HEK293 (cell line): ENCODE results near the gene PBLD.

Source experiments
- CTCF ChIA-PET: fragments of 350-600 bp; formaldehyde crosslinking; extraction: SDS; loops from one replicate; lab custom pipeline; 2021; ENCODE audit warnings: antibody characterized with exemption; lab: Yijun Ruan, JAX
- POLR2A ChIA-PET: fragments of 300-600 bp; formaldehyde crosslinking; extraction: SDS; loops from one replicate; lab custom pipeline; 2020; ENCODE audit warnings: antibody characterized with exemption, inconsistent platforms; lab: Yijun Ruan, JAX
- H3K27ac ChIP-seq: fragments of 200-500 bp; sonication (Bioruptor generic); 2 replicates; pipeline ENCODE4 v1.5.1; 2014; ENCODE audit warnings: low read depth, low read length, control low read depth, inconsistent platforms; ENCODE audit errors: extremely low read depth
- H3K36me3 ChIP-seq, 2 experiments: fragments of 200-500 bp in 1 of 2; sonication (Bioruptor generic) in 1 of 2; 1 replicate in 1 of 2; 2 replicates in 1 of 2; pipeline ENCODE4 v1.5.1; 2014 to 2017; ENCODE audit warnings: inconsistent platforms in 2 of 2, low read length in 2 of 2; ENCODE audit not compliant: control insufficient read depth in 2 of 2, insufficient read depth in 1 of 2
- H3K4me1 ChIP-seq: fragments of 200-500 bp; sonication (Bioruptor generic); 2 replicates; pipeline ENCODE4 v1.5.1; 2014; ENCODE audit warnings: mild to moderate bottlenecking, low read length, inconsistent platforms; ENCODE audit not compliant: control insufficient read depth, insufficient read depth
- H3K4me3 ChIP-seq: 2 replicates; pipeline ENCODE4 v1.5.1; 2011; ENCODE audit warnings: low read depth, mild to moderate bottlenecking, control low read depth, low read length, moderate library complexity
- H3K9me3 ChIP-seq: fragments of 200-500 bp; sonication (Bioruptor generic); 2 replicates; pipeline ENCODE4 v1.5.1; 2014; ENCODE audit warnings: low read depth, low read length, inconsistent platforms; ENCODE audit not compliant: control insufficient read depth, insufficient read depth
- BCL11B ChIP-seq: fragments of 450-650 bp; formaldehyde crosslinking; IDR thresholded peaks from 2 replicates; pipeline ENCODE4 v1.5.1; 2016; ENCODE audit warnings: low read depth, missing biosample characterization, missing genetic modification characterization
- GLIS1 ChIP-seq: fragments of 450-650 bp; formaldehyde crosslinking; IDR thresholded peaks from 2 replicates; pipeline ENCODE4 v1.5.1; 2016; ENCODE audit warnings: missing biosample characterization, missing genetic modification characterization
- HOXC10 ChIP-seq: sonication (generic); formaldehyde crosslinking; IDR thresholded peaks from 2 replicates; pipeline ENCODE4 v1.8.1; 2023; ENCODE audit warnings: mild to moderate bottlenecking, missing genetic modification reagents
- IKZF3 ChIP-seq: fragments of 450-650 bp; IDR thresholded peaks from 2 replicates; pipeline ENCODE4 v1.5.0; 2018; ENCODE audit warnings: missing biosample characterization, mild to moderate bottlenecking, missing genetic modification characterization, moderate library complexity
- KLF8 ChIP-seq: fragments of 450-650 bp; formaldehyde crosslinking; IDR thresholded peaks from 2 replicates; pipeline ENCODE4 v1.5.1; 2016; ENCODE audit warnings: missing biosample characterization, missing genetic modification characterization
- ZFP41 ChIP-seq: fragments of 450-650 bp; formaldehyde crosslinking; IDR thresholded peaks from 2 replicates; pipeline ENCODE4 v1.5.1; 2016; ENCODE audit warnings: missing biosample characterization, missing genetic modification characterization, borderline replicate concordance
- ZNF138 ChIP-seq: fragments of 450-650 bp; formaldehyde crosslinking; IDR thresholded peaks from 2 replicates; pipeline ENCODE4 v1.5.1; 2016; ENCODE audit warnings: missing biosample characterization, missing genetic modification characterization, borderline replicate concordance
- ZNF157 ChIP-seq: fragments of 450-650 bp; formaldehyde crosslinking; IDR thresholded peaks from 2 replicates; pipeline ENCODE4 v1.5.1; 2016; ENCODE audit warnings: missing biosample characterization, missing genetic modification characterization
- ZNF169 ChIP-seq: fragments of 450-650 bp; formaldehyde crosslinking; IDR thresholded peaks from 2 replicates; pipeline ENCODE4 v1.5.1; 2016; ENCODE audit warnings: missing biosample characterization, missing genetic modification characterization
- ZNF175 ChIP-seq: fragments of 450-650 bp; formaldehyde crosslinking; IDR thresholded peaks from 2 replicates; pipeline ENCODE4 v1.5.1; 2016; ENCODE audit warnings: missing biosample characterization, missing genetic modification characterization
- ZNF19 ChIP-seq: fragments of 450-650 bp; formaldehyde crosslinking; IDR thresholded peaks from 2 replicates; pipeline ENCODE4; 2016; ENCODE audit warnings: missing biosample characterization, missing genetic modification characterization, low read depth
- ZNF223 ChIP-seq: fragments of 450-650 bp; formaldehyde crosslinking; IDR thresholded peaks from 2 replicates; pipeline ENCODE4 v1.5.1; 2016; ENCODE audit warnings: missing biosample characterization, missing genetic modification characterization
- ZNF24 ChIP-seq: fragments of 450-650 bp; formaldehyde crosslinking; IDR thresholded peaks from 2 replicates; pipeline ENCODE4 v1.5.1; 2016; ENCODE audit warnings: missing biosample characterization, missing genetic modification characterization
- ZNF391 ChIP-seq: fragments of 450-650 bp; formaldehyde crosslinking; IDR thresholded peaks from 2 replicates; pipeline ENCODE4 v1.5.1; 2016; ENCODE audit warnings: low read depth, missing biosample characterization, missing genetic modification characterization, borderline replicate concordance
- ZNF549 ChIP-seq: fragments of 450-650 bp; IDR thresholded peaks from 2 replicates; pipeline ENCODE4 v1.5.1; 2018; ENCODE audit warnings: missing biosample characterization, missing genetic modification characterization, mild to moderate bottlenecking, inconsistent platforms, moderate library complexity
- ZNF561 ChIP-seq: fragments of 450-650 bp; IDR thresholded peaks from 2 replicates; pipeline ENCODE4 v1.5.1; 2018; ENCODE audit warnings: missing biosample characterization, missing genetic modification characterization, borderline replicate concordance
- ZNF600 ChIP-seq: fragments of 450-650 bp; formaldehyde crosslinking; IDR thresholded peaks from 2 replicates; pipeline ENCODE4 v1.5.1; 2016; ENCODE audit warnings: missing biosample characterization, missing genetic modification characterization
- ZNF623 ChIP-seq: fragments of 450-650 bp; formaldehyde crosslinking; IDR thresholded peaks from 2 replicates; pipeline ENCODE4 v1.5.1; 2016; ENCODE audit warnings: missing biosample characterization, missing genetic modification characterization
- TF ChIP-seq, protein P1 (sequence below): fragments of 450-650 bp; formaldehyde crosslinking; IDR thresholded peaks from 2 replicates; pipeline ENCODE4 v1.5.1; 2016; ENCODE audit warnings: missing biosample characterization, missing genetic modification characterization
- TF ChIP-seq, protein P2 (sequence below): fragments of 450-650 bp; formaldehyde crosslinking; IDR thresholded peaks from 2 replicates; pipeline ENCODE4 v1.5.1; 2016; ENCODE audit warnings: missing biosample characterization, missing genetic modification characterization
- TF ChIP-seq, protein P3 (sequence below): fragments of 450-650 bp; formaldehyde crosslinking; IDR thresholded peaks from 2 replicates; pipeline ENCODE4 v1.5.1; 2016; ENCODE audit warnings: missing biosample characterization, missing genetic modification characterization
- TF ChIP-seq, protein P4 (sequence below): fragments of 450-650 bp; formaldehyde crosslinking; IDR thresholded peaks from 2 replicates; pipeline ENCODE4 v1.5.1; 2016; ENCODE audit warnings: missing biosample characterization, missing genetic modification characterization
- TF ChIP-seq, protein P5 (sequence below): fragments of 450-650 bp; IDR thresholded peaks from 2 replicates; pipeline ENCODE4 v1.5.1; 2018; ENCODE audit warnings: missing biosample characterization, mild to moderate bottlenecking, missing genetic modification characterization
- TF ChIP-seq, protein P6 (sequence below): fragments of 450-650 bp; formaldehyde crosslinking; IDR thresholded peaks from 2 replicates; pipeline ENCODE4 v1.5.1; 2017; ENCODE audit warnings: missing biosample characterization, missing genetic modification characterization

The PBLD gene

DNA sequence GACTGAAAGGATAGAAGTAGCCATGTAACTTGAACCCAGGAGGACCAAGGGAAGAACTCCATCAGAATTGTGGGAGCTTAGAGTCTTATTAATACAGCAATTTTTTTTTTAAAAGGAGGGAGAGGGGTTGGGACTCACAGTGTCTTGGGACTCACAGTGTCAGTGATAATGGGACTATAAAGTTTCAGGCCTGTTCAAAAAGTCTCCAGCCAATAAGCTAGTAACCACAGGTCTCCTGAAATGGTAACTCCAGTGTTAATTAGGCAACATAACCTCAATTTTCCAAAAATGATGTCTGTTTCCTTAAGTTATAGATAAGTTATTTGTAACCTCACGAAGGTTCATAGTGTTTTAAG, 3.2 kb downstream of the PBLD start:
- TF ChIP-seq ZNF175 (tag by site-specific recombination), result no peak
- 0 out of 2 replicates have a peak, but pooled peaks have one; percentile 49 for TF ChIP-seq IKZF3 (tag by site-specific recombination)
- H3K4me3 ChIP-seq, result no peak overlapping the region
- peaks cover 5% of the 10 kb centered on the region; the same call in 1 of the 2 replicates for H3K4me1 ChIP-seq
- no peak overlapping the region for H3K27ac ChIP-seq
- H3K9me3 ChIP-seq, result no peaks in the 10 kb centered on the region
- POLR2A ChIA-PET, result no interaction called here
- CTCF ChIA-PET, result interaction anchor here (0.6 to 1.2 kb wide), 2 partner anchors 446 to 542 kb away, joined by 3 to 5 read pairs; no protein-coding TSS in a partner anchor
- H3K36me3 ChIP-seq, result peaks cover 0 to 3% of the 10 kb centered on the region in 2 experiments; a peak in 1 of 3 replicates

DNA sequence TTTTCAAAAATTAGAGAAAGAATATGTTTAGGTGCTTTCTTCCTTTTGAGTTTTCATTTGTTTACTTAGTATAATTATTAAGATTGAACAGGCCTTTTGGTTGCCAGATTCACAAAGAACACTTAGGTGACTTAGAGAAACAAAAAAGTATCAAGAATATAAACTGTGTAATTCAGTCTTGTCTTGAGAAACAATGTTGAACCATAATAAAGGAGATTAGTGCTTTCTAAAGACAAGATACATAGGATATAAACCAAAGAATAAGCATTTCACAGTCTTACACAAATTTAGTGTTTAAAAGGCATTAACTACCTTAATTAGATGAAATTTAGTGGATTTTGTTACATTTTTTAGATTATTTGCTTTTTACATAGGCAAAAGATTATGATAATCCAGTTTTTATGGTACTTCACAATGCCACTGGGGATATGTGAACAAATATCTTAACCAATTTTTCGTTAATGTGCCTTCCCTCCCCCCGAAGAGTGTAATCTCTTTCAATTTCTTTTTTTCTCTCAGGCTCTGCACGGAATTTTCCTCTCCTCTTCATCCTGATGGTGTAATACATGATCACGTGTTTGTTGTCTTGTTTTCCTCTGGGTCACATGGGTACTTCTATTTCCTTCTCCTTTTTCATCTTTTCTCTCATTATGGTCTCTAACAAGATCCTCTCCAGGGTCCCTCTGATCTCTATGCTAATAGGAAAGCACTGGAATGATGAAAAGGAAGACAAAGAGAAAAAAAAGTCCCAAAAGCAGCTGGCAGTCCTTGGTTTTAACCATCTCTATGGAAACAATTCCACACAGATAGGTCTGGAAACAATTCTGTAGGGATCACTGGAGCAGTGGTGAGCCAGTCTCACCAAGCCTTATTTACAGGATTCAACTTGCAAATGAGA, 4.6 kb downstream of the PBLD start:
- Histone ChIP-seq H3K27ac (no peak overlapping the region), H3K36me3 (no peaks in the 10 kb centered on the region), H3K9me3 (no peaks in the 10 kb centered on the region), H3K4me3 (no peak overlapping the region), H3K4me1 (peaks cover 5% of the 10 kb centered on the region; the same call in 1 of the 2 replicates)
- ChIA-PET CTCF (interaction anchor here (0.6 kb wide), 1 partner anchor 450 kb away, joined by 3 read pairs; no protein-coding TSS in a partner anchor), POLR2A (no interaction called here)
- TF ChIP-seq ZNF623, result no peak
- no peak for TF ChIP-seq ZNF19 (tag by site-specific recombination)
- TF ChIP-seq HOXC10 (CRISPR knock-in tag), result no peak
- TF ChIP-seq ZNF138 (tag by site-specific recombination), result no peak
- no peak; the same call in 1 of the 2 replicates for TF ChIP-seq ZNF600 (tag by site-specific recombination)
- TF ChIP-seq ZNF391, result no peak
- no peak for TF ChIP-seq BCL11B (tag by site-specific recombination)
- TF ChIP-seq, protein P1, sequence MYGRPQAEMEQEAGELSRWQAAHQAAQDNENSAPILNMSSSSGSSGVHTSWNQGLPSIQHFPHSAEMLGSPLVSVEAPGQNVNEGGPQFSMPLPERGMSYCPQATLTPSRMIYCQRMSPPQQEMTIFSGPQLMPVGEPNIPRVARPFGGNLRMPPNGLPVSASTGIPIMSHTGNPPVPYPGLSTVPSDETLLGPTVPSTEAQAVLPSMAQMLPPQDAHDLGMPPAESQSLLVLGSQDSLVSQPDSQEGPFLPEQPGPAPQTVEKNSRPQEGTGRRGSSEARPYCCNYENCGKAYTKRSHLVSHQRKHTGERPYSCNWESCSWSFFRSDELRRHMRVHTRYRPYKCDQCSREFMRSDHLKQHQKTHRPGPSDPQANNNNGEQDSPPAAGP, result no peak
- TF ChIP-seq KLF8 (tag by site-specific recombination), result peak; percentile 25; the same call in 1 of the 2 replicates
- TF ChIP-seq, protein P2, sequence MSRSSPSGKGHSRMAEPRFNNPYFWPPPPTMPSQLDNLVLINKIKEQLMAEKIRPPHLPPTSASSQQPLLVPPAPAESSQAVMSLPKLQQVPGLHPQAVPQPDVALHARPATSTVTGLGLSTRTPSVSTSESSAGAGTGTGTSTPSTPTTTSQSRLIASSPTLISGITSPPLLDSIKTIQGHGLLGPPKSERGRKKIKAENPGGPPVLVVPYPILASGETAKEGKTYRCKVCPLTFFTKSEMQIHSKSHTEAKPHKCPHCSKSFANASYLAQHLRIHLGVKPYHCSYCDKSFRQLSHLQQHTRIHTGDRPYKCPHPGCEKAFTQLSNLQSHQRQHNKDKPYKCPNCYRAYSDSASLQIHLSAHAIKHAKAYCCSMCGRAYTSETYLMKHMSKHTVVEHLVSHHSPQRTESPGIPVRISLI, result peak; percentile 93
- no peak for TF ChIP-seq ZNF169
- TF ChIP-seq, protein P3, sequence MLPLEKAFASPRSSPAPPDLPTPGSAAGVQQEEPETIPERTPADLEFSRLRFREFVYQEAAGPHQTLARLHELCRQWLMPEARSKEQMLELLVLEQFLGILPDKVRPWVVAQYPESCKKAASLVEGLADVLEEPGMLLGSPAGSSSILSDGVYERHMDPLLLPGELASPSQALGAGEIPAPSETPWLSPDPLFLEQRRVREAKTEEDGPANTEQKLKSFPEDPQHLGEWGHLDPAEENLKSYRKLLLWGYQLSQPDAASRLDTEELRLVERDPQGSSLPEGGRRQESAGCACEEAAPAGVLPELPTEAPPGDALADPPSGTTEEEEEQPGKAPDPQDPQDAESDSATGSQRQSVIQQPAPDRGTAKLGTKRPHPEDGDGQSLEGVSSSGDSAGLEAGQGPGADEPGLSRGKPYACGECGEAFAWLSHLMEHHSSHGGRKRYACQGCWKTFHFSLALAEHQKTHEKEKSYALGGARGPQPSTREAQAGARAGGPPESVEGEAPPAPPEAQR, result no peak
- TF ChIP-seq ZNF24 (tag by site-specific recombination), result 0 out of 2 replicates have a peak, but pooled peaks have one; percentile 2
- TF ChIP-seq ZNF549 (tag by site-specific recombination), result no peak
- TF ChIP-seq ZNF157 (tag by site-specific recombination), result no peak
- no peak for TF ChIP-seq GLIS1 (tag by site-specific recombination)
- TF ChIP-seq ZNF561 (tag by site-specific recombination), result no peak
- TF ChIP-seq, protein P4, sequence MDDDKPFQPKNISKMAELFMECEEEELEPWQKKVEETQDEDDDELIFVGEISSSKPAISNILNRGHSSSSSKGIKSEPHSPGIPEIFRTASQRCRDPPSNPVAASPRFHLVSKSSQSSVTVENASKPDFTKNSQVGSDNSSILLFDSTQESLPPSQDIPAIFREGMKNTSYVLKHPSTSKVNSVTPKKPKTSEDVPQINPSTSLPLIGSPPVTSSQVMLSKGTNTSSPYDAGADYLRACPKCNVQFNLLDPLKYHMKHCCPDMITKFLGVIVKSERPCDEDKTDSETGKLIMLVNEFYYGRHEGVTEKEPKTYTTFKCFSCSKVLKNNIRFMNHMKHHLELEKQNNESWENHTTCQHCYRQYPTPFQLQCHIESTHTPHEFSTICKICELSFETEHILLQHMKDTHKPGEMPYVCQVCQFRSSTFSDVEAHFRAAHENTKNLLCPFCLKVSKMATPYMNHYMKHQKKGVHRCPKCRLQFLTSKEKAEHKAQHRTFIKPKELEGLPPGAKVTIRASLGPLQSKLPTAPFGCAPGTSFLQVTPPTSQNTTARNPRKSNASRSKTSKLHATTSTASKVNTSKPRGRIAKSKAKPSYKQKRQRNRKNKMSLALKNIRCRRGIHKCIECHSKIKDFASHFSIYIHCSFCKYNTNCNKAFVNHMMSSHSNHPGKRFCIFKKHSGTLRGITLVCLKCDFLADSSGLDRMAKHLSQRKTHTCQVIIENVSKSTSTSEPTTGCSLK (tag by site-specific recombination), result no peak
- TF ChIP-seq, protein P5, sequence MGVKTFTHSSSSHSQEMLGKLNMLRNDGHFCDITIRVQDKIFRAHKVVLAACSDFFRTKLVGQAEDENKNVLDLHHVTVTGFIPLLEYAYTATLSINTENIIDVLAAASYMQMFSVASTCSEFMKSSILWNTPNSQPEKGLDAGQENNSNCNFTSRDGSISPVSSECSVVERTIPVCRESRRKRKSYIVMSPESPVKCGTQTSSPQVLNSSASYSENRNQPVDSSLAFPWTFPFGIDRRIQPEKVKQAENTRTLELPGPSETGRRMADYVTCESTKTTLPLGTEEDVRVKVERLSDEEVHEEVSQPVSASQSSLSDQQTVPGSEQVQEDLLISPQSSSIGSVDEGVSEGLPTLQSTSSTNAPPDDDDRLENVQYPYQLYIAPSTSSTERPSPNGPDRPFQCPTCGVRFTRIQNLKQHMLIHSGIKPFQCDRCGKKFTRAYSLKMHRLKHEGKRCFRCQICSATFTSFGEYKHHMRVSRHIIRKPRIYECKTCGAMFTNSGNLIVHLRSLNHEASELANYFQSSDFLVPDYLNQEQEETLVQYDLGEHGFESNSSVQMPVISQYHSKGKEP (tag by site-specific recombination), result no peak
- no peak for TF ChIP-seq ZFP41 (tag by site-specific recombination)
- TF ChIP-seq ZNF223 (tag by site-specific recombination), result no peak
- TF ChIP-seq, protein P6, sequence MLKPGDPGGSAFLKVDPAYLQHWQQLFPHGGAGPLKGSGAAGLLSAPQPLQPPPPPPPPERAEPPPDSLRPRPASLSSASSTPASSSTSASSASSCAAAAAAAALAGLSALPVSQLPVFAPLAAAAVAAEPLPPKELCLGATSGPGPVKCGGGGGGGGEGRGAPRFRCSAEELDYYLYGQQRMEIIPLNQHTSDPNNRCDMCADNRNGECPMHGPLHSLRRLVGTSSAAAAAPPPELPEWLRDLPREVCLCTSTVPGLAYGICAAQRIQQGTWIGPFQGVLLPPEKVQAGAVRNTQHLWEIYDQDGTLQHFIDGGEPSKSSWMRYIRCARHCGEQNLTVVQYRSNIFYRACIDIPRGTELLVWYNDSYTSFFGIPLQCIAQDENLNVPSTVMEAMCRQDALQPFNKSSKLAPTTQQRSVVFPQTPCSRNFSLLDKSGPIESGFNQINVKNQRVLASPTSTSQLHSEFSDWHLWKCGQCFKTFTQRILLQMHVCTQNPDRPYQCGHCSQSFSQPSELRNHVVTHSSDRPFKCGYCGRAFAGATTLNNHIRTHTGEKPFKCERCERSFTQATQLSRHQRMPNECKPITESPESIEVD (tag by site-specific recombination), result peak; percentile 98
